Measurements from ENCODE around the gene ABLIM3. TPM values are rescaled to one million over a fixed set of nuclear protein-coding genes. Genes with fewer than 3 reads are reported as not detected.

ABLIM3 gene
- total and polyA plus RNA-seq, 12 donors, result 1.6 to 27.6 (median 12.9) TPM

GRCh38 chr5:149217803-149218155, 76.5 kb downstream of the ABLIM3 start:
- H3K9me3 ChIP-seq (replicated peaks in 1 of 3), result no peaks in the 10 kb centered on the region
- H3K4me1 ChIP-seq (replicated peaks in 1 of 2), result peaks cover 0 to 18% of the 10 kb centered on the region in 2 donors
- no peak overlapping the region for H3K27ac ChIP-seq

GRCh38 chr5:149219584-149219983, 78.3 kb downstream of the ABLIM3 start:
- H3K9me3 ChIP-seq (replicated peaks in 1 of 3), result no peaks in the 10 kb centered on the region
- H3K4me3 ChIP-seq, result no peak overlapping the region
- intact Hi-C loops (cut with DNase I), result no loop called here
- no peaks in the 10 kb centered on the region for H3K36me3 ChIP-seq (replicated peaks in 1 of 2)
- DNase-seq, result no peak
- WGBS, 4 donors, result 90 to 96% (median 94%) methylated on average over 1 of the region's 1 CpG
- H3K4me1 ChIP-seq (replicated peaks in 1 of 2), result peaks cover 0 to 18% of the 10 kb centered on the region in 2 donors
- no peak for TF ChIP-seq CTCF (IDR thresholded peaks at IDR 0.05)
- TF ChIP-seq POLR2A (IDR thresholded peaks at IDR 0.05), result no peak
- H3K27me3 ChIP-seq, result no peaks in the 10 kb centered on the region
- no peak overlapping the region for H3K27ac ChIP-seq

More at GRCh38 chr5:149217803-149218155, 76.5 kb downstream of the ABLIM3 start:
- no peak for DNase-seq
- TF ChIP-seq CTCF (IDR thresholded peaks at IDR 0.05) (no peak), POLR2A (IDR thresholded peaks at IDR 0.05) (no peak)
- no peaks in the 10 kb centered on the region for H3K27me3 ChIP-seq
- WGBS, 4 donors, result 65 to 92% (median 82%) methylated on average over 3 of the region's 3 CpGs
- intact Hi-C loops (cut with DNase I), result no loop called here
- no peaks in the 10 kb centered on the region for H3K36me3 ChIP-seq (replicated peaks in 1 of 2)
- H3K4me3 ChIP-seq, result no peak overlapping the region

- H3K36me3 ChIP-seq (replicated peaks in 1 of 2), result no peaks in the 10 kb centered on the region
- H3K27ac ChIP-seq, result peak overlapping the region in 2 of 5 donors; percentile 26 to 69
- H3K4me3 ChIP-seq, result no peak overlapping the region
- TF ChIP-seq CTCF (IDR thresholded peaks at IDR 0.05) (no peak), POLR2A (IDR thresholded peaks at IDR 0.05) (no peak)
- no peaks in the 10 kb centered on the region for H3K27me3 ChIP-seq
- no peak for DNase-seq
- no peaks in the 10 kb centered on the region for H3K9me3 ChIP-seq (replicated peaks in 1 of 3)
- intact Hi-C loops (cut with DNase I), result no loop called here
- H3K4me1 ChIP-seq (replicated peaks in 1 of 2), result peaks cover 0 to 13% of the 10 kb centered on the region in 2 donors
- 82 to 100% (median 92%) methylated on average over 1 to 2 of the region's 2 CpGs for WGBS, 4 donors
Observed at GRCh38 chr5:149220750-149221149, 79.5 kb downstream of the ABLIM3 start.

GRCh38 chr5:149221326-149221725, 80.0 kb downstream of the ABLIM3 start:
- H3K36me3 ChIP-seq (replicated peaks in 1 of 2), result no peaks in the 10 kb centered on the region
- TF ChIP-seq POLR2A (IDR thresholded peaks at IDR 0.05), result no peak
- no peak for TF ChIP-seq CTCF (IDR thresholded peaks at IDR 0.05)
- no peaks in the 10 kb centered on the region for H3K27me3 ChIP-seq
- H3K4me3 ChIP-seq, result no peak overlapping the region
- peak overlapping the region in 2 of 5 donors; percentile 26 to 69 for H3K27ac ChIP-seq
- intact Hi-C loops (cut with DNase I), result no loop called here
- H3K9me3 ChIP-seq (replicated peaks in 1 of 3), result no peaks in the 10 kb centered on the region
- no peak for DNase-seq
- 25 to 69% (median 37%) methylated on average over 1 of the region's 1 CpG for WGBS, 4 donors
- H3K4me1 ChIP-seq (replicated peaks in 1 of 2), result peaks cover 0 to 13% of the 10 kb centered on the region in 2 donors

Measured in adrenal gland (tissue), 12 donors.